Gastroesophageal sphincter (tissue), 4 donors: ENCODE measurements around the gene FXYD6. TPM values are rescaled to one million over a fixed set of nuclear protein-coding genes. Genes with fewer than 3 reads are reported as not detected.

ENCODE experiments used
- ATAC-seq: fragments of 150-250 bp; one replicate; pipeline ENCODE4 v1.9.1; 2016; ENCODE audit warnings: mild to moderate bottlenecking, moderate library complexity
- H3K27ac ChIP-seq, 4 donors: fragments of 200-600 bp; sonication (generic) in 3 of 4; 1 replicate in 3 of 4; 2 replicates in 1 of 4; pipeline ENCODE4 v1.5.1; 2016 to 2019
- H3K27me3 ChIP-seq: fragments of 200-600 bp; sonication (generic); one replicate; pipeline ENCODE4 v1.5.1; 2019
- H3K36me3 ChIP-seq, 2 donors: fragments of 200-600 bp; sonication (generic); one replicate each; pipeline ENCODE4 v1.5.1; 2019; ENCODE audit warnings: control low read depth in 1 of 2
- H3K4me1 ChIP-seq, 3 donors: fragments of 200-600 bp; sonication (generic); 1 replicate in 2 of 3; 2 replicates in 1 of 3; pipeline ENCODE4 v1.5.1; 2016 to 2019; ENCODE audit warnings: control low read depth in 2 of 3
- H3K4me3 ChIP-seq, 2 donors: fragments of 200-600 bp; sonication (generic); one replicate each; pipeline ENCODE4 v1.5.1; 2019; ENCODE audit warnings: mild to moderate bottlenecking in 1 of 2, moderate library complexity in 1 of 2
- H3K9me3 ChIP-seq, 3 donors: fragments of 200-600 bp; sonication (generic); one replicate each; pipeline ENCODE4 v1.5.1; 2017 to 2019; ENCODE audit warnings: control low read depth in 2 of 3
- CTCF ChIP-seq, 4 experiments: fragments of 200-600 bp in 2 of 4; fragments of 450-650 bp in 2 of 4; sonication (generic) in 1 of 4; IDR thresholded peaks; one replicate each; pipeline ENCODE4 v1.5.1; 2017 to 2019; ENCODE audit warnings: antibody characterized with exemption in 4 of 4, mild to moderate bottlenecking in 2 of 4, moderate library complexity in 2 of 4
- EP300 ChIP-seq: sonication (generic); formaldehyde crosslinking; IDR thresholded peaks from one replicate; pipeline ENCODE4 v1.6.1; 2017; ENCODE audit warnings: antibody characterized with exemption, mild to moderate bottlenecking
- POLR2A ChIP-seq, 2 donors: fragments of 450-650 bp; IDR thresholded peaks; one replicate each; pipeline ENCODE4 v1.6.1; 2017; ENCODE audit warnings: antibody characterized with exemption in 2 of 2, mild to moderate bottlenecking in 2 of 2, moderate library complexity in 1 of 2
- POLR2AphosphoS5 ChIP-seq: sonication (generic); formaldehyde crosslinking; IDR thresholded peaks from one replicate; pipeline ENCODE4 v1.6.1; 2017; ENCODE audit warnings: antibody characterized with exemption
- WGBS, 2 donors: methylation state at CpG; one replicate each; pipeline ENCODE4 v1.1.5; 2018; ENCODE audit warnings: low coverage in 1 of 2; 5-methylcytosine and 5-hydroxymethylcytosine counted together
- total RNA-seq, 4 donors: library from RNA; depleted of rRNA; stranded (reverse); fragments of >200 nt; gene quantifications; one replicate each; pipeline ENCODE4 v1.1.0, GENCODE V29; 2016

Gene FXYD6
- total RNA-seq, 4 donors from 2014 or later = 28.6 to 76.7 (median 74.4) TPM

- ATAC-seq = no peak
Measured at GRCh38 chr11:117914991-117915618, 38.6 kb upstream of the FXYD6 start.

GRCh38 chr11:117914398-117914761, 37.9 kb upstream of the FXYD6 start:
- 90 to 100% methylated on average over 2 to 4 of the region's 5 CpGs for WGBS, 2 donors
- no peak for ATAC-seq
- TF ChIP-seq CTCF (IDR thresholded peaks at IDR 0.05) (no peak), POLR2A (IDR thresholded peaks at IDR 0.05) (no peak), EP300 (no peak), POLR2AphosphoS5 (no peak)
- Histone ChIP-seq H3K36me3 (no peaks in the 10 kb centered on the region), H3K27ac (no peak overlapping the region), H3K27me3 (no peaks in the 10 kb centered on the region), H3K4me3 (no peak overlapping the region), H3K9me3 (no peaks in the 10 kb centered on the region), H3K4me1 (no peaks in the 10 kb centered on the region)

More at GRCh38 chr11:117914991-117915618, 38.6 kb upstream of the FXYD6 start:
- no peak overlapping the region for H3K4me3 ChIP-seq
- H3K4me1 ChIP-seq = no peaks in the 10 kb centered on the region
- no peak overlapping the region for H3K27ac ChIP-seq
- no peak for TF ChIP-seq EP300
- TF ChIP-seq POLR2A (IDR thresholded peaks at IDR 0.05) = no peak
- no peaks in the 10 kb centered on the region for H3K9me3 ChIP-seq
- WGBS, 2 donors = 58 to 67% methylated on average over 7 of the region's 10 CpGs
- H3K27me3 ChIP-seq = no peaks in the 10 kb centered on the region
- no peaks in the 10 kb centered on the region for H3K36me3 ChIP-seq

- H3K4me1 ChIP-seq = no peaks in the 10 kb centered on the region
- WGBS, 2 donors = 90 to 95% methylated on average over 4 to 5 of the region's 9 CpGs
- TF ChIP-seq POLR2AphosphoS5 (no peak), CTCF (IDR thresholded peaks at IDR 0.05) (no peak), POLR2A (IDR thresholded peaks at IDR 0.05) (no peak), EP300 (no peak)
Measured at GRCh38 chr11:117913736-117914397, 37.4 kb upstream of the FXYD6 start.

GRCh38 chr11:117912497-117912896, 36.0 kb upstream of the FXYD6 start:
- Histone ChIP-seq H3K9me3 (no peaks in the 10 kb centered on the region), H3K27me3 (no peaks in the 10 kb centered on the region), H3K4me3 (no peak overlapping the region), H3K4me1 (peaks cover 0 to 3% (median 2%) of the 10 kb centered on the region in 3 donors), H3K27ac (no peak overlapping the region), H3K36me3 (no peaks in the 10 kb centered on the region)
- ATAC-seq = no peak
- WGBS, 2 donors = 91 to 99% methylated on average over 5 to 7 of the region's 7 CpGs
- TF ChIP-seq CTCF (IDR thresholded peaks at IDR 0.05) = no peak

More at GRCh38 chr11:117913736-117914397, 37.4 kb upstream of the FXYD6 start:
- Histone ChIP-seq H3K4me3 (no peak overlapping the region), H3K27ac (no peak overlapping the region), H3K27me3 (no peaks in the 10 kb centered on the region), H3K9me3 (no peaks in the 10 kb centered on the region), H3K36me3 (no peaks in the 10 kb centered on the region)
- no peak for ATAC-seq

- Histone ChIP-seq H3K27ac (no peak overlapping the region), H3K36me3 (no peaks in the 10 kb centered on the region), H3K9me3 (no peaks in the 10 kb centered on the region), H3K4me3 (no peak overlapping the region), H3K4me1 (peaks cover 0 to 10% (median 5%) of the 10 kb centered on the region in 3 donors), H3K27me3 (no peaks in the 10 kb centered on the region)
- no CpG with 5 or more reads among the region's 3 CpGs for WGBS, 2 donors
- TF ChIP-seq CTCF (IDR thresholded peaks at IDR 0.05) (no peak), POLR2AphosphoS5 (no peak), POLR2A (IDR thresholded peaks at IDR 0.05) (no peak), EP300 (no peak)
- no peak for ATAC-seq
Measured at GRCh38 chr11:117911694-117912093, 35.2 kb upstream of the FXYD6 start.
